Measurements from ENCODE around the gene EIF3L. TPM values are rescaled to one million over a fixed set of nuclear protein-coding genes. Genes with fewer than 3 reads are reported as not detected.

The EIF3L gene
- total RNA-seq, 4 donors from 2014 or later, result 192 to 499 (median 281) TPM

DNA sequence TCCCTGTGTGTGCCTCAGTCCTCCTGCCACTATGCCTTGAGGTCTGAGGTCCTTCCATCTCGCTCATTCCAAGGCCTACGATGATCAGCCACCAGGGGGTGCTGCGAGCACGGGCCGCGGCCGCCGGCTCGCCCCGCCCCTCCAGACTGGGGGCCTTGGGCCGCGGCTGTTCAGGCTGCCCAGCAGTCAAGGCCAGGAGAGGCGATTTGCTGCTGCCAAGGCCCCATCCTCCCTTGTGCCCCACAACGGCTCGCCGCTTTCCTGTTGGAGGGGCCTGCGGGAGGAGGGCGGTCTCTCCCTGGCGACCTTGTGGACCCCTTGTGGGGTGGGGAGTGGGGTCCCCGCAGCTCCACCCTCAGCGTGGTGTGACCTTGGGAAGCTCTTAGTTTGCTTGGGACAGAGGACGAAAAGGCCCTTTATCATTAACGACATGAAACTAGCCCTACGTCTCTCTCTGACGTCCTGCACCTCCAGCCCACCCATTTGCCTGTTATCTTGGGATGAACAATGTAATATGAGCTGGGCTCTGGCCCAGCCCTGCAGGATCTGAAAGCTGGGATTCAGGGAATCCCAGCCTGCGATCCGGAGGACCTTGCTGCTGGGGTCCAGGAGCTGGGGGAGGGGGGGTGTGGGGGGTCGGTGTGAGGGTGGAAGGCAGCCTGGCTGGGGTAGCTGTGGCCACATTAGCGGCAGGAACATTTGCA lies 31.4 kb upstream of the EIF3L start:
- Histone ChIP-seq H3K9me3 (no peaks in the 10 kb centered on the region), H3K27ac (peak overlapping the region in 2 of 4 donors; percentile 42 to 45), H3K4me1 (peaks cover 15 to 25% (median 18%) of the 10 kb centered on the region in 3 donors), H3K27me3 (peaks cover 0 to 40% (median 0%) of the 10 kb centered on the region in 4 donors), H3K36me3 (peaks cover 0 to 42% (median 0%) of the 10 kb centered on the region in 3 donors), H3K4me3 (peak overlapping the region in 3 of 4 donors; percentile 35 to 67 (median 42))
- TF ChIP-seq POLR2A (IDR thresholded peaks at IDR 0.05) (no peak), CTCF (IDR thresholded peaks at IDR 0.05) (peak; percentile 90 to 97 (median 95))
- no peak for DNase-seq
- WGBS, 2 donors, result 10% methylated on average over 6 of the region's 29 CpGs; no CpG with 5 or more reads in 1 of the 2 donors
- intact Hi-C loops (cut with DNase I), result loop anchor here (5.0 kb wide), 1 partner anchor 44 kb away; no protein-coding TSS in a partner anchor

DNA sequence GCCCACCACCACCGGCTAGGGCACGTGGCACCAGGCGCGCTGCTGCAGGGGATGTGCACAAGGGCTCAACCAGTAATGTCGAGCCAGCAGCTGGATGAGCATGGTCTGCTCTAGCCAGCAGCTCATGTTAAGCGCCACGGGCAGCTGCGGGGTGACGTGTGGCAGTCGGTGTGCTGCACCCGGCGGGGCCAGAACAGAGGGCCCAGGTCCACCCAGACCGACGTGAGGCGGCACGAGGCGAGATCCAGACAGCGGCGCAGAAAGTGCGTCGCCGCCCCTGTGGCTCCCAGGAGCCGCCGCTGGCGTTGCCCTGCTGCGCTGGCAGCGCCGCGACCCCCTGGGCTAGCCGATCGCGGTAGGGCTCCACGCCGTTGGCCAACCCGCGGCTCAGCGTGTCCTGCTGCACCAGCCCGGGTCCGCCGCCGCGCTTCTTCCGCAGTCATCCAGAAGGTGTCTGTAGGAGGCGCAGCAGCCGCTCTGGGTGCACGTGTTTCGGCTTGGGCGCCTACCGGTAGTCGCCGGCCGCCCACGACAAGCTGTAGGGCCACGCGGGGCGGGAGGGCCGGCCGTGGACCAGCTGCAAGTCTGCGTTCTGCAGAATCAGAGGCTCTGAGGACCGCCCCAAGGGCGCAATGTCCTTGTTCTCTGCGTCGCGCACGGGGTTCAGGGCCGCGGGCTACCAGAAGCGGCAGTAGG lies 30.7 kb upstream of the EIF3L start:
- 6% methylated on average over 35 of the region's 68 CpGs; no CpG with 5 or more reads in 1 of the 2 donors for WGBS, 2 donors
- peaks cover 0 to 47% (median 0%) of the 10 kb centered on the region in 4 donors for H3K27me3 ChIP-seq

GRCh38 chr22:37819105-37819433 lies 30.1 kb upstream of the EIF3L start:
- peak overlapping the region; percentile 10 to 67 (median 38) for H3K4me3 ChIP-seq
- H3K4me1 ChIP-seq, result peaks cover 15 to 26% (median 19%) of the 10 kb centered on the region in 3 donors
- peaks cover 0 to 30% (median 0%) of the 10 kb centered on the region in 3 donors for H3K36me3 ChIP-seq
- 18 to 28% methylated on average over 8 to 14 of the region's 14 CpGs for WGBS, 2 donors
- H3K27ac ChIP-seq, result no peak overlapping the region
- no peaks in the 10 kb centered on the region for H3K9me3 ChIP-seq
- no peak for DNase-seq
- TF ChIP-seq POLR2A (IDR thresholded peaks at IDR 0.05) (no peak), CTCF (IDR thresholded peaks at IDR 0.05) (no peak)
- intact Hi-C loops (cut with DNase I), result loop anchor here (5.0 kb wide), 1 partner anchor 43 kb away; no protein-coding TSS in a partner anchor
- H3K27me3 ChIP-seq, result peaks cover 0 to 52% (median 0%) of the 10 kb centered on the region in 4 donors

More for the DNA sequence above, 30.7 kb upstream of the EIF3L start:
- Histone ChIP-seq H3K4me1 (peaks cover 15 to 25% (median 18%) of the 10 kb centered on the region in 3 donors), H3K9me3 (no peaks in the 10 kb centered on the region), H3K4me3 (peak overlapping the region; percentile 10 to 67 (median 38)), H3K36me3 (peaks cover 0 to 35% (median 0%) of the 10 kb centered on the region in 3 donors), H3K27ac (no peak overlapping the region)
- intact Hi-C loops (cut with DNase I), result loop anchor here (5.0 kb wide), 1 partner anchor 44 kb away; no protein-coding TSS in a partner anchor
- DNase-seq, result no peak
- TF ChIP-seq POLR2A (IDR thresholded peaks at IDR 0.05) (no peak), CTCF (IDR thresholded peaks at IDR 0.05) (peak in 5 of 6 experiments; percentile 34 to 54 (median 39))

DNA sequence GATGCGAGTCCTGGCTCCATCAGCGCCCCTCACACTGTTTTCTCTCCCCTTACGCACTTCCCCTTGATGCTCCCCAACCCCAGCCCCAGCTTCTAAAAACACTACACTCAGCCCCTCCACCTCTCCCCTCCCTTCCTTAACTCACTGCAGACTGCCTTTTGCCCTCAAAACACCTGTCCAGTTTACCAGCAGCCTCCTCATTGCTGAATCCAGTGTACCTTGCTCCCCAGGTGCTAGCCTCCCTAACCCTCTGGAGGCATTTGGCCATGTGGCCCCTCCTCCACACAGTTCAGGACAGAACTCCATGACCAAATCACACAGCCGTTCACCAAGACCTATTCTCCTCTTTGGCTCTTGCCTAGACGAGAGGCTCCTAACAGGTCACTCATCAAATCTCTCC lies 28.9 kb upstream of the EIF3L start:
- no peak for DNase-seq
- WGBS, 2 donors, result 87 to 93% methylated on average over 5 of the region's 5 CpGs
- intact Hi-C loops (cut with DNase I), result loop anchor here (10.0 kb wide), 1 partner anchor 144 kb away; no protein-coding TSS in a partner anchor
- peaks cover 0 to 17% (median 0%) of the 10 kb centered on the region in 3 donors for H3K36me3 ChIP-seq
- H3K27ac ChIP-seq, result no peak overlapping the region
- H3K9me3 ChIP-seq, result no peaks in the 10 kb centered on the region
- TF ChIP-seq POLR2A (IDR thresholded peaks at IDR 0.05) (no peak), CTCF (IDR thresholded peaks at IDR 0.05) (no peak)
- H3K27me3 ChIP-seq, result peaks cover 0 to 64% (median 0%) of the 10 kb centered on the region in 4 donors
- peaks cover 15 to 39% (median 30%) of the 10 kb centered on the region in 3 donors for H3K4me1 ChIP-seq
- no peak overlapping the region for H3K4me3 ChIP-seq

All from esophagus squamous epithelium (tissue), 5 donors.